ENCODE results near the gene SWI5.

DNA sequence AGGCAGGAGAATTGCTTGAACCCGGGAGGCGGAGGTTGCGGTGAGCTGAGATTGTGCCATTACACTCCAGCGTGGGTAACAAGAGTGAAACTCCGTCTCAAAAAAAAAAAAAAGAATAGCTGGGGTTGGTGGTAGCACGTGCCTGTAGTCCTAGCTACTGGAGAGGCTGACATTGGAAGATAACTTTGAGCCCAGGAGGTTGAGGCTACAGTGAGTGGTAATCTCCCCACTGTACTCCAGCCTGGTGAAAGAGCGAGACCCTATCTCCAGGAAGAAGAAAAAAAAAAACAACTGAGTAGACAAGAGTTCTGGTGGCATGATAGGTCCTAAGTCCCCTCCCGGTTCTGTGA is 26.5 kb upstream of the SWI5 start:
- TF ChIP-seq, protein P1, sequence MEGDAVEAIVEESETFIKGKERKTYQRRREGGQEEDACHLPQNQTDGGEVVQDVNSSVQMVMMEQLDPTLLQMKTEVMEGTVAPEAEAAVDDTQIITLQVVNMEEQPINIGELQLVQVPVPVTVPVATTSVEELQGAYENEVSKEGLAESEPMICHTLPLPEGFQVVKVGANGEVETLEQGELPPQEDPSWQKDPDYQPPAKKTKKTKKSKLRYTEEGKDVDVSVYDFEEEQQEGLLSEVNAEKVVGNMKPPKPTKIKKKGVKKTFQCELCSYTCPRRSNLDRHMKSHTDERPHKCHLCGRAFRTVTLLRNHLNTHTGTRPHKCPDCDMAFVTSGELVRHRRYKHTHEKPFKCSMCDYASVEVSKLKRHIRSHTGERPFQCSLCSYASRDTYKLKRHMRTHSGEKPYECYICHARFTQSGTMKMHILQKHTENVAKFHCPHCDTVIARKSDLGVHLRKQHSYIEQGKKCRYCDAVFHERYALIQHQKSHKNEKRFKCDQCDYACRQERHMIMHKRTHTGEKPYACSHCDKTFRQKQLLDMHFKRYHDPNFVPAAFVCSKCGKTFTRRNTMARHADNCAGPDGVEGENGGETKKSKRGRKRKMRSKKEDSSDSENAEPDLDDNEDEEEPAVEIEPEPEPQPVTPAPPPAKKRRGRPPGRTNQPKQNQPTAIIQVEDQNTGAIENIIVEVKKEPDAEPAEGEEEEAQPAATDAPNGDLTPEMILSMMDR (IDR thresholded peaks at IDR 0.05), result no peak
- TF ChIP-seq POLR2A (IDR thresholded peaks at IDR 0.05), result no peak
- TF ChIP-seq EP300 (IDR thresholded peaks at IDR 0.05; ENCODE audit: low read depth), result no peak
- no peak for TF ChIP-seq POLR2AphosphoS5 (IDR thresholded peaks at IDR 0.05)

Measured in transverse colon (tissue), 4 donors.